ENCODE measurements around the gene FGD6.
"Not testable (repeated sequence)": the region's sequence is repeated elsewhere in the genome, so short reads cannot be mapped to it uniquely, and the experiment has no call there.

FGD6 gene

DNA sequence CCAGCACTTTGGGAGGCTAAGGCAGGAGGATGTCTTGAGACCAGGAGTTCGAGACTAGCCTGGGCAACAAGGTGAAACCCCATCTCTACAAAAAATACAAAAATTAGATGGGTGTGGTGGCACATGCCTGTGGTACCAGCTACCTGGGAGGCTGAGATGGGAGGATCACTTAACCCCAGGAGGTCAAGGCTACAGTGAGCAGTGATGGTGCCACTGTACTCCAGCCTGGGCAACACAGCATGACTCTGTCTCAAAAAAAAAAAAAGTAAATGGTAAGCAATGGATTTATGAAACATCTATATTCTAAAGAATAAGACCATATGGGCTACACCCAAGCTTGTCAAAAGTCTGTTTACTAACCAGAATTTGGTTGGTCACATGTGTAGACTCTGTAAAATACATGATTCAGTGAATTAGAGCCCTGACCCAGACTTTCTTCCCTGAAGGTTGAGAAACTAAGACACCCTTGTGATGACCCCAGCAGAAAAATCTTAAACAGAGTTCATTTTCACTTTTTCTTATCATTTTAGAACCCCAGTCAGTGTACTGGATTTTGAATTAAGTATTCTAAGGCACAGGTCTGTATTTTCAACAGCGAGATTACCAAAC, 12.1 kb downstream of the FGD6 start:
- no peak for DNase-seq (ENCODE audit: low spot score)

DNA sequence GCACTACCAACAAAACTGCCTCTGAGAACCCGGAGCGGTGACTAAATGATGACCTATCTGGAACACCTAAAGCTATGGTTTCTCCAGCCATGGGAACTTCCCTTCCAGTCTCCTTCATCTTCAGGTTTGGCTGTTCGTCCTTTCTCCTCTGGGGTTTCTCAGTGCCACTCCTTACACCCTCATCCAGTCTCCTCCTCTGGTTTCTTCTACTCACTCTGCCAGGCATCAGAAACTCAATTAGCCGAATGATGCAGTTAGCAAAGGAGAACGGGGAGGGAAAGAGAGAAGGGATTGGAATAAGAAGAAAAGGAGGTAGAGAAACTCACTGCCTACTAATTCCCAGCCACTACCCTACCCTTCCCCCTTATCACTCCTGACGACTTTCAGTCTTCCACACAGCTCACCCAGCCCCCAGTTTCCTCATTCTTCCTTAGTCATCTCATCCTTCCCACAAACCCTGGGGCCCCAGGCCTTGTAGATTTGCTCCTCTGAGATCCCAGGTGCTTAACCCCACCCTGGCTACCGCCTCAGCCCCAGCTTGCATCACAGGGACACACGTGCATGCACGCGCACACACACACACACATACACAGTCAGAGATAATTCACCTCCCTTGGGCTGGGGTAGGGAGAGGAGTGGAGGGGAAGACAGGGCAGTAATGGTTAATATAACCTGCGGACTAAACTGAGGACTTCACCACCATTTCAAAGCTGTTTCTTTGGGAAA, 13.0 kb downstream of the FGD6 start:
- DNase-seq (ENCODE audit: low spot score): no peak

DNA sequence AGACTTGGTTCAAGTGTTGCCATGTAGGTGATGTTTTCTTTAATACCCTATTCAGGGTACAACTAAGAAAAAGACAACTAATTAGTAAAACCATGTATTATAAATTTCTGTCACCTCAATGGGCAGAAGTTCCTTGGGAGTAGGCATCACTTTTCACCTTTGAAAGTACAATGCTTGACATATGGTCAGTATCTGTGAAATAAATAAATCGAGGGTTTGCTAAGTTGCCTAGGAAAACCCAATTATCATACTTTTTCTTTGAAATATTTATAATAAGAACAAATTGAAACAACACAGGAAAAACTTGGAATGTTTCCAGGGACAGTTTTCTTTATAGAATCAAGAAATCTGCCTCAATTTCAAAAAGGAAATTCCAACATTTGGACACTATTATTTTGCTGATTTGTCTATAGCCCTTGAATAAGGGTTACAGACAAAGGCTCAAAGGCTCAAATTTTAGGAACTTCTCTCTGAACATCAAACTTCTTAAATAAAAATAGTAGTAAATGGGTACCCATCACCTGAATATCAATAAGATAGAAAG, 13.7 kb downstream of the FGD6 start:
- no peak for DNase-seq (ENCODE audit: low spot score)

DNA sequence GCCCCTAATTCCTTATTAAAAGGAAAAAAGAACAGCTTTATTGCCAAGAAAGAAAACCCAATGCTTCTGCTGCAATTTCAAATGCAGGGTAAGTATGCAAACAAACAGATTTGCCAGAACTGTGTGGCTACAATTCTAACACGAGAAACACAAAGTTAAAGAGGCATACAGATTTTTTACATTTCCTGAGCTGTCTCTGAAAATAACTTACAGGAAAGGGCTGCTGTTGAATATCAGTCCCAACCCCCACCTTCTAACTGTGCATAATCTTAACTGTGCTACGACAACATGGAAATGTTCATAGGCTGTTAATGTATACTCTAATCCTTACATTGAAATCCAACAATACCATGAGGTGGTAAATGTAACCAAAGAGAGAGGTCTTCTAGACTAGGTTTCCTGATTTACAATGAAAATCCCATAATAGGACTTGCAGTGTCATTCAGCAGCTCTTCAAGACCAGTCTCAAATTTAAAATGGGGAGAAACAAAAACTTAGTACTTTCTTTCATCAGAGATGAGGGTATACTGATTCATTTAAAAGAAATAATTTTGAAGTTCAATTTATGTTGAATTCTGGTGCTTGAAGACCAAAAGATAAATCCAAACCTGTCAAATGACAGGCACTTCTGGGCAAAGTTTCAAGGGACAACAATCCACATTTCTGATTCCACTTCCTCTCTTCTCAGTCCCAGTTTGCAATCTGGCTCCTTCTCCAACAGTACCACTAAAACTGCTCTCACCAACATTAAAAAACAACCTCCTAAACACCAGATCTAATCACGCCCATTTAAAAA, 14.4 kb downstream of the FGD6 start:
- DNase-seq (ENCODE audit: low spot score): no peak

DNA sequence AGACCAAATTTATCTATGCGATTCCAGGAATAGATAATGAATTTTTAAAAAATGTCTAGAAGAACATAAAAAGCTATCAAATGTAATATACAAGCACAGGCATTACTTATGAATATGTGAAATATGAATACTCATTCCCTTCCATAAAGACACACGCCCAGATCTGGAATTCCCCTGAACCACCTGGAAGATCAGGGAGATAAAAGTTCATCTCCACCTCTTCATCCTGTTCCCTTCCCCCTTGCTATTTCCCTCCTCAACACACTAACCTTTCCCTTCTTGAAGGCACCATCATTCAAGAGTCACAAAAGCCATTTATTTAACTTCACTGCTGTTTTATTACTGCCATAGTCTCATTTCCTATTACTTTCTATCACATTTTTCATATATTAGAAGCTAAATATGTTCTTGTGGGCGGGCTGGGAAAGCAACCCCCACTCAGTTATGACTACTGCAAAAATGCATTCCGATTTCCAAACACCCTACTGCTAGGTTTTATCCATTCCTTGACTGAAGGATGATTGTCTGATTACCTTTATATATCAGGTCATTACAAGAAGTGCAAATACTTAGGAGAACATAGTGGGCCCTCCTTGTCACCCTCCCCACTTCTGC, 16.1 kb downstream of the FGD6 start:
- no peak for DNase-seq (ENCODE audit: low spot score)

DNA sequence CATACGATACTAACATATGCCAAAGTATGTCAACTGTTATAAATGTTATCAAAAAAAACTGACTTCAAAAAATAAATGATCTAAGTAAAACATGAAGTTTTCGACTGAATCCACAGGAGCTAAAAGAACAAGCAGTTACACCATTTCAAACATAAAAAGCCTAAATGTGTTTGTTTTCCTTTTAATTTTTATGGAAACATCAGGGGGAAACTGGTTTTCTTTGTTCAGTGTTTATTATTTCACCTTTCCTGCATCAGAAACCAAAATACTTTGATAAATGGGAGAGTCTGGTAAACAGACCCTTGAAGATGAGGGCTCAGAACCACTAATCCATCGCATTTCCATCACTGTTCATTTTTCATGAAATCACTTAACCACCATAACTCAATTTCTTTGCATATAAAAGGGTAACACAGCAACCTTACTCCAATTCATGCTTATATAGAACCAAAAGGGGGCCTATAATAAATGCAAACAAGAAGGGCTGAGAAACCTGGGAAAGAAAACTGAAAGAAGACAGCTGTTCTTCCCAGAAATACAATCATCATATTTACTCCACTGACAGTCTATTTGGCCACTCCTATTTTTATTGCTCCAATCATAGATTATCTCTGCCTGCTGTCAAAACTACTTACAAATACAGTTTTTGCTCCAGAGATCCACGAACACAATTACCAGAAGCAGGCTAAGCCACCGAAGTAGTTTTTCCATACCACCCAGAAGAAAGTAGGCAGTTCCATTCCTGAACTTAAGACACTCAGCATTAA, 17.0 kb downstream of the FGD6 start:
- DNase-seq (ENCODE audit: low spot score): no peak

DNA sequence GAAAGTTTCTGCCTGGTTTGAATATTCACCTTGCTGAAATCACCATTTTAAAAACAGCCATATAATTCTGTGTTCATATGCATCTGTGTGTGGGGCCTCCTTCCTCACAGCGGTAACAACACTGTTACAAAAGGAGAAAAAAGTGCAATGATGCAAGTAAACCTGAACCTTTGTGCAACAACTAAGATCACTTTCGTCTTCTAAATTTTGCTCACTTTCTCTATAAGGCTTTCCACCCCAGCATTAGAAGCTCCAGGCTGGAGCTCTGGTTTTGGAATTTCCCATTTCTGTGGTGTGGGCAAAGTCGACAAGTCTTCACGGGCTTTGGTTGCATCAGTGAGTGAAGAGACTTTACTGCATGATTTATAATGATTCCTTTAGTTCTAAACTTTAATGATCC, 18.4 kb downstream of the FGD6 start:
- DNase-seq (ENCODE audit: low spot score): no peak

DNA sequence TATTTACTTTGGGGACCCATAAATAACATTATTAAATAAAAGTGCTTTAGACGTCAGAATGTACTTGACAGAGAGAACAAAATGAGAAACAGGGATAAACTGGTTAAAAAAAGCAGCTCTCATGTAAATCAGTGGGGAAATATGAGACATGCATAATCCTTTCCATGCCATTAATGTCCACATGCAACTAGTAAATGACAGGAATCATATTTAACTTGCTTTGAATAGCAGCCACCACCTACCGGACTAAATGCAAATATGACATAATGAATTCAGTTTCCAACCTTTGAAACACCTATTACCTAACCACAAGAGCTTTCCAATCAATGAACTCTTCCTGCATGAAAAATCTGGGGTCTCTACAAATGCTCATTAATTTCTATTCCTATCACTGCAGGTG, 19.6 kb downstream of the FGD6 start:
- DNase-seq (ENCODE audit: low spot score): no peak

DNA sequence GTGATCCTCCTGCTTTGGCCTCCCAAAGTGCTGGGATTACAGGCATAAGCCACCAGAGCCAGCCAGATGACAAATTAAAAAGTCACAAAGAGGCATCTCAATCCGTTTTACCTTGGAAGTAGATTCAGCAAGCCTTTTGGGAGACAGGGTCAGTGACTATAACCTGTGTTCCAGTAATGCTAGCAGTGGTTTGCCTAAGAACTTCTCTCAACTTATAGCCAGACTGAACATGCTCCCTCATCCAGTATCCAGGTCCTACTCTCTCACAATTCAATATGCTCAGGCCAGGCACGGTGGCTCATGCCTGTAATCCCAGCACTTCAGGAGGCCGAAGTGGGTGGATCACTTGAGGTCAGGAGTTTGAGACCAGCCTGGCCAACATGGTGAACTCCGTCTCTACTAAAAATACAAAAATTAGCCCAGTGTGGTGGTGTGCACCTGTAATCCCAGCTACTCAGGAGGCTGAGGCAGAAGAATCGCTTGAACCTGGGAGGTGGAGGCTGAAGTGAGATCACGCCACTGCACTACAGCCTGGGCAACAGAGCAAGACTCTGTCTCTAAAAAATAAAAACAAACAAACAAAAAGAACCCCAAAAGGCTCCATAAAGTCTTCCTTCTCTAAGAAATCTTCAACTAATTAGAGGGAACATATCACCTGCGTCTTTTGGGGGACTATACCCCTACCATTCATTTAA, 20.2 kb downstream of the FGD6 start:
- DNase-seq (ENCODE audit: low spot score): not testable (repeated sequence)

DNA sequence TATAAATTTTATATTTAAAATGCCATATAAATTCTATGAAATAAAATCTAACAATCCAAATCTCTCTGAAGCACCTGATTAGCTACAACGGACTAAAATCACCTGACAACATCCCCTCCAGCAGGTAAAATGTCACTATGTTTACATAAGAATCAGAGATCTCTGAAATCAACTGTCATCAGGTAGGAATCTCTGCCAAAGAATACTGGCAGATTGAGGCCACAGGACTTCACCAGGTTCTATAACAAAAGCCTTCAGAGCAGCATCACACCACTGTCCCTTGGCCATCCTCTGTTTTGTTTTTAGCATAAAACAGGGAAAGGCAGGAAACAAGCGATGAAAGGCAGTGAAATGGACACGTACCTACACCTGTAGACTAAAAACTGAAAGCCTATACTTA, 22.1 kb downstream of the FGD6 start:
- no peak for DNase-seq (ENCODE audit: low spot score)

DNA sequence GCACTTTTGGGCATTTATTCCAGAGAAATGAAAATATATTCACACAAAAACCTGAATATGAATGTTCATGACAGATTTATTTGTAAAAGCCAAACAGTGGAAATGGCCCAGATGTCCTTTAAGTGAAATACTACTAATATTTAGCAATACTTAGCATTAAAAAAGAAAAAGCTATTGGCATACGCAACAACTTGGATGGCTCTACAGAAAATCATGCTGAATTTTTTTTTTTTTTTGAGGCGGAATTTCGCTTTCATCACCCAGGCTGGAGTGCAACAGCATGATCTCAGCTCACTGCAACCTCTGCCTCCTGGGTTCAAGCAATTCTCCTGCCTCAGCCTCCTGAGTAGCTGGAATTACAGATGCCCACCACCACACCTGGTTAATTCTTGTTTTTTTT, 24.1 kb downstream of the FGD6 start:
- DNase-seq (ENCODE audit: low spot score): no peak

DNA sequence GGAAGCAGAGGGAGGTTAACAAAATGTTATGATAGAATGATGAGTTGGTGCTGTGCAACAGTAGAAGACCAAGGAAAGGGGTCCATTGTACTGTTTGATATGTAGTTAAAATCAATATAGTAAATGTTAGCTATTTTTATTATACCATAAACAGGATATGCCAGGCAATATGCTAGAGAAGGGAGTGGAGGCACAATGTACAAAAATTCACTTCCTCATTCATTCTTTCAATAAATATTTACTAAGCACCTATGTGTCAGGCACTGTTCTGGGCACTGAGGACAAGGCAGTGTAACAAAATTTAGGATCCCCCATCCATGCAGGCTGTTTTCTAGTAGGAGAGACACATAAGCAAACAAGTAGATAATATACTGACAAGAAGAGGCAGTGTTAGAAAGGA, 25.0 kb downstream of the FGD6 start:
- DNase-seq (ENCODE audit: low spot score): no peak

DNA sequence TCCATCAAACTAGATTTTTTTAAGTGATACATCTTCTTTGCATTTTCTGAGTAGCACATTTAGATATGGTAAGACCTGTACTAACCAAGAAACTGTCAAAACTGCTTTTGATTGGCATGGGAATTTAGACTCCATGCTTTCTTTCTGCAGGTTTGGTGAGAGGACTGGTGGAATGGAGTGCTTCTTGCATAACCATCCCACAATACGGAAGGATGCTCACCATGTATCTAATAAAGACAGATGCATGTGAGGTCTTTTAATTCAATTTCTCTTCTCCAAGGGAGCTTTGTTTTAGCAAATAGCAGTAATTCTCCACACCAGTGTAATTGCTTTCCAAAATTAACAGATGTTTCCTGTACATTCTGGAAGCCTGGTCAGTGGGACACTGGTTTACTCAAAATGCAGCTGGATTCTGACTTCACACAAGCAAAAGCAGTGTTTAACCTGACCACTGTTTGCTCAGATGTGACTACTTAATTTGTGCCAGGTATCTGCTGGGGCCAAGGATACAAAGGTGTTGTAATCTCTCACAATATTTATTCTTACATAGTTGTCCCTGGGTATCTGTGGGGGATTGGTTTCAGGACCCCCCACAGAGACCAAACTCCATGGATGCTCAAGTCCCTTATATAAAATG, 26.1 kb downstream of the FGD6 start:
- no peak for DNase-seq (ENCODE audit: low spot score)

DNA sequence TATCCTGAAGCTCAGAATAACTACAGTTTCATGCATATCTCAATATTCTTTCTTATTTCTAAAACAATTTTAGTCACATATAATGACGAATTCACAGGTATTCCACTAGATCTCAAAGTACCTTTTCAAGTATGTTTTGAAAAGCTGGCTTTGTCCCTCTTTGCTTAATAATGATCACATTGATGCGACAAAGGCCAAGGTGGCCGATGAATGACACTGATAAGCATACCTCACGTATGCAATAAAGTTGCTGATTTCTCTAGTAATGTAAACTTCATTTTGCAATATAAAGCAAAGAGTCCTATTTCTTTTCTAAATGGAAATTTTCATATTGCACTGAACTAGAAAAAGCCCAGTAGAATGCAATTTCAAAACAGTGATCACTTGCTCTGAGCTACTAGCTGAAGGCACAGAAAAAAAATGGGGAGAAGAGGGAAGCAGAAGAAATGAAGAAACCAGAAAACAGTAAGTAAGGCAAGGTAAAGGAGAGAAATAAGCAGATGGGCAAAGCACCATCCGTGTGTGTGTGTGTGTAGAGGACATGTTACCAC, 29.3 kb downstream of the FGD6 start:
- no peak for DNase-seq (ENCODE audit: low spot score)

DNA sequence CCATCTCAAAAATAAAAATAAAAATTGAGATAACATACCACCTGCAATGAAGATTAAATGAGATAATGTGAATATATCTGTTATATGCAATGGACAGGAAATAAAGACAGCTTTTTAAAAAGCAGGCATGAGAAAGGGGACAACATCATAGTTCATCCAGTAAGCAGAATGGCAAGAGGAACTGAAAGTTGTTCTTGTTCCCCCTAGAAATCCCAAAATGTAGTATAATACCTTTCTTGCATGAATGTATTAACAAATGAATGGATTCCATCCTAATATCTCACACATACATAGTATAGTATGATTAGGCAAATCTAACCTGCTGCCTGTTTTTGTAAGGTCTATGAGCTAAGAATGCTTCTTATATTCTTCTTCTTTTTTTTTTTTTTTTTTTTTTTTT, 31.4 kb downstream of the FGD6 start:
- no peak for DNase-seq (ENCODE audit: low spot score)

DNA sequence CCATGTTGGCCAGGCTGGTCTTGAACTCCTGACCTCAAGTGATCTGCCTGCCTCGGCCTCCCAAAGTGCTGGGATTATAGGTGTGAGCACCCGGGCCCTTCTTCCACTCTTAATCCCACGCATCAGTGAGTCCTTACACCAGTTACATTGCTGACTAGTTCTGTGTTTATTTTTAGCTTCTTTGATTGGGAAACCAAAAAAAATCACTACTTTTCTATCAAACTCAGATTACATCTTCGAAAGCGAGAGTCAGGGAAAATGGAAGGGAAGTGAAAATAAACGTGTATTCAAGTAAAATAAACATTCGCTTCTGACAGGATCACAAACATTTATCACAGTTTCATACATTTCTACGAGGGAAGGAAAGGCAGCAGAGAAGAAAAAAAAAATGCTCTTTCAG, 32.2 kb downstream of the FGD6 start:
- DNase-seq (ENCODE audit: low spot score): no peak

DNA sequence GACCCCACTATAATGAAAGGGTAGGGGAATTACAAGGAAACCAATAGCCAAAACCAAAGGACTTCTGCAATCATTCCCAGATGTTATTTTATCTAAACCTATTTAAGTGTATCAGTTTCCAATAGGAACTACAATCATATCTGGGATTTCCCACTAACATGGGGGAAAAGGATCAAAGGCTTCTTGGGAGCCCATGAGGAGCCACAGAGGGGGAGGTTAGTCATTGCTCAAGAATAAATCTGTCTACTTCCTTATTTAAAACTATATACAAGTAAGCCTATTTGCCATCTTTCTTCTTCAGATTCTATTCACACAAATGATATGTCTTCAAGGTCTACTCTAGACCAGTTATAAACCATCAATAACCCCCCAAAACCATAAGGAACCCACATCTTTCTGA, 33.1 kb downstream of the FGD6 start:
- DNase-seq (ENCODE audit: low spot score): no peak

DNA sequence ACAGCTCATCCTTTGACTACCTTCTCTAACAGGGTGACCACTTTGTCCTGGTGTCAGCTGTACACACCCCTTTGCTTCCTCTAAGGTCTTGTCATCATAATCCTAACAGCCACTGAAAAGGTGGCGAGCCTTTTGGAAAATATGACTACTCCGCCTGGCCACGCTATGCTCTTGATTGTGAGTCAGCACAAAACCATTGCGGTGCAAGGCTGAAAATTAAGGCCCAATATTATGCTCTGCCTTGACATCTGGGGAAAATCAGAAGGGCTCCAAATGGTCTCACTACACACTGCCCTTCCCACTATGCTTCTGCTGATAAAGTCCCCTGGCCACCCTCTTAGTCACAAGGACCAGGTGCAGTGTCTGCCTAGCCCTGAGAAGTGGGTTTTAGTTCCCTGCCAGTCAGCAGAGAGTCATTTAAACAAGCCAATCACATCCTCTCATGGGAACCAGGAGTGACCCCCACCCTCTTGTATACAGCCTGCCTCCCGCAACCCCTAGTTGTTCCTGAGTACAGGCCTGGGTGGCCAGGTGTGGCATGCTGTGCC, 34.3 kb downstream of the FGD6 start:
- DNase-seq (ENCODE audit: low spot score): no peak

DNA sequence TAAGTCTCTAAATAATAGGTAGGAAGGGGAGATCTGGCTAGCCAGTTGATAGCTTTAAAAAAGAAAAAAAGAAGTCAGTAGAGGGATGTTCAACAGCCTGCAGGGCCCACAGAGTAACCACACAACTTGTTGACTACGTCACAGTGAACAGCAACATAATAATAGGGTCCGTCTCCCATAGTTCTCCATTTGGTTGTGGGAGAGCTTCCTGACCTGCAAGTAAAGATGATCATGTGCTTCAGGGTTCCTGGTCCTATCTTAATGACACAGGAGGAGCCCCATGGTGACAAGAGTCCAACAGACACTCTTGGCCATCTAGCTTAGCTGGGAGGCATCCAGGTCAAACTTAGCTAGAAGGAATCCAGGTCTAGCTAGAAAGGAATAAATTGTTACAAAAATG, 36.2 kb downstream of the FGD6 start:
- DNase-seq (ENCODE audit: low spot score): no peak

DNA sequence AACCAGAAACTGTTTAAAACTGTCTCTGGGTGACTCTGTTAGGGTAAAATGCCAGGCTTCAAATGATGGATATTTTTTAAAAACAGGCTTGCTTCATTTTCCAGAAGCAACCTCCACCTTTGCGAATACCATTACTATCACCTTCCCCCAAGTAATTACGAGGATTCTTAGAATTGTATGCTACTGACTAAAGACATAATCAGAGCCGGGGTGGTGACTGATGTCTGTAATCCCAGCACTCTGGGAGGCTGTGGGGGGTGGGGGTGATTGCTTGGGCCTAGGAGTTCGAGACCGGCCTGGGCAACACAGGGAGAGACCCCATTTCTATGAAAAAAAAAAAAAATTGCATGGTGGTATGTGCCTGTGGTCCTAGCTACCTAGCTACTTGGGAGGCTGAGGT, 38.3 kb downstream of the FGD6 start:
- DNase-seq (ENCODE audit: low spot score): no peak
